Cardiac muscle cell (in vitro differentiated cells and primary cell): ENCODE data around the gene DSCAML1. TPM values are rescaled to one million over a fixed set of nuclear protein-coding genes. Genes with fewer than 3 reads are reported as not detected.

Experiments used
- DNase-seq, 2 donors: peaks; one replicate each; pipeline versions ENCODE4 v3.0.0 to v3.0.0-alpha.2; 2010 to 2017; ENCODE audit warnings: low read depth in 1 of 2, low spot score in 1 of 2
- H3K27ac ChIP-seq: fragments of 200-600 bp; sonication (generic); 2 replicates; pipeline ENCODE4 v1.5.1; 2016
- H3K27me3 ChIP-seq: fragments of 200-600 bp; sonication (generic); 2 replicates; pipeline ENCODE4 v1.6.0; 2016; ENCODE audit warnings: control low read depth
- H3K36me3 ChIP-seq: fragments of 200-600 bp; sonication (generic); 2 replicates; pipeline ENCODE4 v1.5.1; 2016; ENCODE audit warnings: control low read depth
- H3K4me1 ChIP-seq: fragments of 200-600 bp; sonication (generic); 2 replicates; pipeline ENCODE4 v1.8.1; 2017; ENCODE audit warnings: low read depth, mild to moderate bottlenecking, mixed run types
- H3K4me3 ChIP-seq: fragments of 200-600 bp; sonication (generic); 2 replicates; pipeline ENCODE4 v1.5.1; 2016; ENCODE audit warnings: mild to moderate bottlenecking
- H3K9me3 ChIP-seq: fragments of 200-600 bp; sonication (generic); 2 replicates; pipeline ENCODE4 v1.5.1; 2017; ENCODE audit warnings: low read depth, mild to moderate bottlenecking, control low read depth
- polyA plus RNA-seq: library from polyadenylated mRNA; unstranded; fragments of >200 nt; fragmentation: Nextera tagmentation; extraction: Ambion mirVana; gene quantifications from 2 replicates; pipeline ENCODE4 v1.2.1, GENCODE V29; 2016
- total RNA-seq: library from RNA; depleted of rRNA; stranded (reverse); fragments of >200 nt; gene quantifications from 2 replicates; pipeline ENCODE4 v1.2.3, GENCODE V29; 2016
- TF ChIP-seq, protein P1 (sequence below): IDR thresholded peaks from 2 replicates; pipeline ENCODE4 v1.5.1; 2012; ENCODE audit warnings: low read depth, mild to moderate bottlenecking, low read length

The DSCAML1 gene
- total and polyA plus RNA-seq, 2 experiments from 2014 or later, result 1.8 TPM; not detected in 1

DNA sequence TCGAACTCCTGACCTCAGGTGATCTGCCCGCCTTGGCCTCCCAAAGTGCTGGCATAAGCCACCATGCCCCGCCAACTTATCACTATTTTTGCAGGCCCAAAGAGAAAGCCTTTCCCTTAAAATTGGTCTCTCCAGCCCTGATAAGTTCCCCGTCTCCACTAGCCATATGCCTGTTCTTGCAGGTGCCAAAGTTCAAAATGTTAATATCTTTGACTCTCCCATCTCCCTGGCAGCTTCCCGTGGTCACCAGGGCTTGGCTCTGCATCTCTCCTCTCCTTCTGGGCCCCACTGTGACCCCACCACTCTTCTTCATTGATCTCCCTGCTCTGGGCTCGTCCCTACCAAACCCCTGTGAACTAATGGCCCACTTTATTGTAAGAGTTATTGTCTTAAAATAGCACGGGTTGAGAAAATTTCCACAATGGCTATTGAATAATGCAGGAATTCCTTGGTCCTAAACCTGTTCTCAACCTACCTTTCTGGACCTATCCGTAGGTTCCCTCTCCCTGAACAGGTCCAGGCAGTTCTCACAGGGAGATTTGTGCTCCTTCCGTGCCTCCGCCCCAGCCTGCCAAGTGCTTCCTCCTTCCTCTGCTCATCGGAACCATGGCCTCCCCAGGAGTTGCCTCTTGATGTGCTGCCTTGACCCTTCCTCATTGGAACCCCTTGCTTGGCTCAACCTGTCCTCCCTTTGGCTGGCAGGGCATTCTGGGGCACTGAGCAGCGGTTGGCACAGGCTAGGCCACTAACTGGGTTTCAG, 147.5 kb downstream of the DSCAML1 start:
- no peaks in the 10 kb centered on the region for H3K9me3 ChIP-seq
- TF ChIP-seq, protein P1, sequence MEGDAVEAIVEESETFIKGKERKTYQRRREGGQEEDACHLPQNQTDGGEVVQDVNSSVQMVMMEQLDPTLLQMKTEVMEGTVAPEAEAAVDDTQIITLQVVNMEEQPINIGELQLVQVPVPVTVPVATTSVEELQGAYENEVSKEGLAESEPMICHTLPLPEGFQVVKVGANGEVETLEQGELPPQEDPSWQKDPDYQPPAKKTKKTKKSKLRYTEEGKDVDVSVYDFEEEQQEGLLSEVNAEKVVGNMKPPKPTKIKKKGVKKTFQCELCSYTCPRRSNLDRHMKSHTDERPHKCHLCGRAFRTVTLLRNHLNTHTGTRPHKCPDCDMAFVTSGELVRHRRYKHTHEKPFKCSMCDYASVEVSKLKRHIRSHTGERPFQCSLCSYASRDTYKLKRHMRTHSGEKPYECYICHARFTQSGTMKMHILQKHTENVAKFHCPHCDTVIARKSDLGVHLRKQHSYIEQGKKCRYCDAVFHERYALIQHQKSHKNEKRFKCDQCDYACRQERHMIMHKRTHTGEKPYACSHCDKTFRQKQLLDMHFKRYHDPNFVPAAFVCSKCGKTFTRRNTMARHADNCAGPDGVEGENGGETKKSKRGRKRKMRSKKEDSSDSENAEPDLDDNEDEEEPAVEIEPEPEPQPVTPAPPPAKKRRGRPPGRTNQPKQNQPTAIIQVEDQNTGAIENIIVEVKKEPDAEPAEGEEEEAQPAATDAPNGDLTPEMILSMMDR, result no peak
- H3K4me1 ChIP-seq, result peaks cover 6% of the 10 kb centered on the region
- no peaks in the 10 kb centered on the region for H3K27me3 ChIP-seq
- H3K36me3 ChIP-seq, result no peaks in the 10 kb centered on the region
- H3K27ac ChIP-seq, result no peak overlapping the region
- no peak overlapping the region for H3K4me3 ChIP-seq
- no peak for DNase-seq

DNA sequence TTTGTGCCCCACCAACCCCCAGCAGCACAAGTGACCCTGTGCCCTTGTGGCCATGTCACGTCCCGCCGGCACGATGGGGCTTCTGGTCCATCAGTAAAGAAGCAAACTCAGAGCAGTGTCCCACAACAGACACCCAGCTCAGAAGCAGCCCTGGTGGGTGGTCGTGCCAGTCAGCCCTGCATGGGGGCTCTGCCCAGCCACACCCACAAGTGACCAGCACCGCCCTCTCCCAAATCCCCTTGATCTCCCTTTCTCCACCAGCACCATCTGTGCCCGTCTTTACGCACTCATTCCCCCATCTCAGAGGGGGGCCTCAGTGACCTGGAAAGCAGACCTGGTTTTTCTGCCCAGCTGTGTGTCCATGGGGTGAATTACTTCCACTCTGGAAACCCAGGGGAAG, 149.1 kb downstream of the DSCAML1 start:
- DNase-seq, result no peak
- Histone ChIP-seq H3K9me3 (no peaks in the 10 kb centered on the region), H3K36me3 (no peaks in the 10 kb centered on the region), H3K4me3 (no peak overlapping the region), H3K27ac (no peak overlapping the region), H3K27me3 (no peaks in the 10 kb centered on the region), H3K4me1 (peaks cover 15% of the 10 kb centered on the region)
- TF ChIP-seq, protein P1, result no peak

DNA sequence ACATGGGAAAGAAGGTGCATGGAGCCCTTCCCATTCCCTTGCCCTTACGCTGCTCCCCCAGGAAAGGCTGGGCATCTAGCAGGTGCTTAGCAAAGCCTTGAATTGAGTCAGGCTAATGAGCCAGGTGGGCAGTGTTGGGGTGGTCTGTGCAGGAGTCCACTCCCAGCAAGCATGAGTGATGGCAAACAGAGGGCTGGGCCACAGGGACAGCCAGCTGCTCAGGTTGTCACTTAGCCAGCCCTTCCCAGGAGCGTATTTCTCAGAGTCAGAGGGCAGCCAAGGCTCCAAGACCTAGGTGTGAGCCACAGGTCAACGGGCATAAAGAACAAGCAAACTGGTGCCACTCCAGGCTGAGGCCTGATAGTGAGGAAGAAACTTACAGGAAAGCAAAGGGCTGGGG, 149.8 kb downstream of the DSCAML1 start:
- no peaks in the 10 kb centered on the region for H3K9me3 ChIP-seq
- peaks cover 15% of the 10 kb centered on the region for H3K4me1 ChIP-seq
- TF ChIP-seq, protein P1, result no peak
- H3K4me3 ChIP-seq, result no peak overlapping the region
- no peaks in the 10 kb centered on the region for H3K36me3 ChIP-seq
- H3K27me3 ChIP-seq, result no peaks in the 10 kb centered on the region
- no peak overlapping the region for H3K27ac ChIP-seq
- DNase-seq, result no peak

DNA sequence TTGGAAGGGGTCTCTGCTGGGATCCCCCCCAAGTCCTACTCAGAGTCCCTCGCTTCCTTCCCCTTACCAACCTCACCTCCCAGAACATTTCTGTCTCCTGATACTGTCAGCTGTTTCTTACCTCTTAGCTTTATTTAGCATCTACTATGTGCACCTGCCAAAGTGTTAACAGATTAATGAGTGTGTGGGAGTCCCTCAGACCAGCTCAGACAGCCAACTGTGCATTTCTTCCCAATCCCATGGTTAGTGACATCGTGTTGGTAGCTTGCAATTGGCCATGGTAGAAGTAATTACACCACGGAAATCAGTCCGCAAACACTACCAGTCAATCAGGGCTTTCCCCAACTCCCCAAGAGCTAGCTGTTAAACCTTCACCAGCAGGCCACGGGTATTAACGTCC, 150.6 kb downstream of the DSCAML1 start:
- no peak overlapping the region for H3K27ac ChIP-seq
- H3K27me3 ChIP-seq, result no peaks in the 10 kb centered on the region
- no peaks in the 10 kb centered on the region for H3K9me3 ChIP-seq
- no peak for DNase-seq
- TF ChIP-seq, protein P1, result no peak
- no peak overlapping the region for H3K4me3 ChIP-seq
- H3K36me3 ChIP-seq, result no peaks in the 10 kb centered on the region
- peaks cover 15% of the 10 kb centered on the region for H3K4me1 ChIP-seq

DNA sequence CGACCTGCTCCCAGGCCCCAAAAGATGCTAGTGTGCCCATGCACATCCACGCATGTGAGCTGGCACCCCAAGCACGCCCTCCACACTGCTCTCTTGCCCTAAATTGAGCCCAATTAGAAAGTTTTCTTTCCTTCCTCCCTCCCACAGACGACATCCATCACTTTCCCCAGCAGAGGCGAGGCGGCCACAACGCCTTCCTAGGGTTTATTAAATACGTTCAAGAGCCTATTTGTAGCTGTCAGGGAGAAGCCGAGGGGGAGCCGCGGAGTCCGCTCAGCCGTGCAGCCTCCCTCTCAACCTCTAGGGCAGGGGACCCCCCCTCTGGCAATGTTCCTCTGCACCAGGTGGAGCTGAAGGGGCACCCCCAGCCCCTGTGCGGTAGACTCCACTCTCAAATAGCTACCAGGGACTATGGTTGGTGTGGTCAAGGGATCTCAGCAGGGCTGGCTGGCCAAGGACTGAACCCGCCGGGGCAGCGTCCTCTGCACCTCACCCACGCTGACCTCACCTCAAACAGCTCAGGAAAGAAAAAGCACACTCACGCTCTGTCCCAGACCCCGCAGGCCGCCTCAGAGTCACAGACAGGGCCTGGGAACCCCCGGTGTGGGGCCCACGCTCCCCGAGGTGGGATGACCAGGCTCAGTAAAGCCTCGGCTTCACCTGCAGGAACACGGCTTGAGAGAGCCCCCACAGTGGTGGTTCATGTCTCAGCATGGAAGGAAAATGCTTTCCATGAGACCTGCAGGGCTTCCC, 152.4 kb downstream of the DSCAML1 start:
- H3K4me1 ChIP-seq, result peaks cover 15% of the 10 kb centered on the region
- H3K9me3 ChIP-seq, result no peaks in the 10 kb centered on the region
- no peak overlapping the region for H3K4me3 ChIP-seq
- H3K36me3 ChIP-seq, result no peaks in the 10 kb centered on the region
- no peak overlapping the region for H3K27ac ChIP-seq
- TF ChIP-seq, protein P1, result no peak
- no peaks in the 10 kb centered on the region for H3K27me3 ChIP-seq
- DNase-seq, result no peak
